WTC11 (cell line): ENCODE results near the gene SPO11.

Source experiments
- NFYB ChIP-seq: sonication (generic); formaldehyde crosslinking; conservative IDR thresholded peaks from 2 replicates; pipeline ENCODE4 v1.8.0; 2022; ENCODE audit warnings: low read depth, missing genetic modification reagents
- SP1 ChIP-seq: sonication (generic); formaldehyde crosslinking; conservative IDR thresholded peaks from 2 replicates; pipeline ENCODE4 v1.8.1; 2022; ENCODE audit warnings: missing genetic modification reagents
- TF ChIP-seq, protein P1 (sequence below): fragments of 200-600 bp; IDR thresholded peaks from 2 replicates; pipeline ENCODE4 v1.8.0; 2022; ENCODE audit warnings: antibody characterized with exemption
- TF ChIP-seq, protein P2 (sequence below): sonication (generic); formaldehyde crosslinking; IDR thresholded peaks from 2 replicates; pipeline ENCODE4 v1.8.1; 2022; ENCODE audit warnings: low read depth, mild to moderate bottlenecking, moderate library complexity, missing genetic modification reagents, borderline replicate concordance

DNA sequence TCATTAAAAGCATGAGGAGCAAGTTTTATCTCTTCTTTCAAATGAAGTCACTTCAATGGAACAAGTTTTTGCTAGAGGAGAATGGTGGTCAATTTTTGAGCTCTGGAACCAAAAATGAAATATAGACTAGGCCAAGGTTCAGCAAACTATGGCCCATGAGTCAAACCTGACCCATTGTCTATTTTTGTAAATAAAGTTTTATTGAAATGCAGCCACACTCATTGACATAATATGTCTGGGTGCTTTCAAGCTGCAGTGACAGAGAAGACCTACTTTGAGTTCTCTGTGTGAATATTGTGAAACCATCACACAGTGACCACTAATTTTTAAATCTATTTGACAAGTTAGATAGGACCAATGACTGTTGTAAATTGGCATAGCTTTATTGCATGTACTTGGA lies 34.8 kb downstream of the SPO11 start:
- TF ChIP-seq, protein P1, sequence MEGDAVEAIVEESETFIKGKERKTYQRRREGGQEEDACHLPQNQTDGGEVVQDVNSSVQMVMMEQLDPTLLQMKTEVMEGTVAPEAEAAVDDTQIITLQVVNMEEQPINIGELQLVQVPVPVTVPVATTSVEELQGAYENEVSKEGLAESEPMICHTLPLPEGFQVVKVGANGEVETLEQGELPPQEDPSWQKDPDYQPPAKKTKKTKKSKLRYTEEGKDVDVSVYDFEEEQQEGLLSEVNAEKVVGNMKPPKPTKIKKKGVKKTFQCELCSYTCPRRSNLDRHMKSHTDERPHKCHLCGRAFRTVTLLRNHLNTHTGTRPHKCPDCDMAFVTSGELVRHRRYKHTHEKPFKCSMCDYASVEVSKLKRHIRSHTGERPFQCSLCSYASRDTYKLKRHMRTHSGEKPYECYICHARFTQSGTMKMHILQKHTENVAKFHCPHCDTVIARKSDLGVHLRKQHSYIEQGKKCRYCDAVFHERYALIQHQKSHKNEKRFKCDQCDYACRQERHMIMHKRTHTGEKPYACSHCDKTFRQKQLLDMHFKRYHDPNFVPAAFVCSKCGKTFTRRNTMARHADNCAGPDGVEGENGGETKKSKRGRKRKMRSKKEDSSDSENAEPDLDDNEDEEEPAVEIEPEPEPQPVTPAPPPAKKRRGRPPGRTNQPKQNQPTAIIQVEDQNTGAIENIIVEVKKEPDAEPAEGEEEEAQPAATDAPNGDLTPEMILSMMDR: no peak
- TF ChIP-seq, protein P2, sequence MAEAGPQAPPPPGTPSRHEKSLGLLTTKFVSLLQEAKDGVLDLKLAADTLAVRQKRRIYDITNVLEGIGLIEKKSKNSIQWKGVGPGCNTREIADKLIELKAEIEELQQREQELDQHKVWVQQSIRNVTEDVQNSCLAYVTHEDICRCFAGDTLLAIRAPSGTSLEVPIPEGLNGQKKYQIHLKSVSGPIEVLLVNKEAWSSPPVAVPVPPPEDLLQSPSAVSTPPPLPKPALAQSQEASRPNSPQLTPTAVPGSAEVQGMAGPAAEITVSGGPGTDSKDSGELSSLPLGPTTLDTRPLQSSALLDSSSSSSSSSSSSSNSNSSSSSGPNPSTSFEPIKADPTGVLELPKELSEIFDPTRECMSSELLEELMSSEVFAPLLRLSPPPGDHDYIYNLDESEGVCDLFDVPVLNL (CRISPR knock-in tag): no peak
- TF ChIP-seq NFYB: no peak
- TF ChIP-seq SP1 (CRISPR knock-in tag): no peak
